HG03575 (cell line): ENCODE measurements around the gene DTNBP1.

Source experiments
- ATAC-seq: cut with Tn5 transposase; IDR thresholded peaks from one replicate; pipeline ENCODE4 v1.9.1; 2021; ENCODE audit not compliant: unreplicated experiment, insufficient number of reproducible peaks, low FRiP score; ENCODE audit errors: extremely low read depth

DTNBP1 gene

GRCh38 chr6:15573384-15573783 lies 89.4 kb downstream of the DTNBP1 start:
- ATAC-seq: no peak

DNA sequence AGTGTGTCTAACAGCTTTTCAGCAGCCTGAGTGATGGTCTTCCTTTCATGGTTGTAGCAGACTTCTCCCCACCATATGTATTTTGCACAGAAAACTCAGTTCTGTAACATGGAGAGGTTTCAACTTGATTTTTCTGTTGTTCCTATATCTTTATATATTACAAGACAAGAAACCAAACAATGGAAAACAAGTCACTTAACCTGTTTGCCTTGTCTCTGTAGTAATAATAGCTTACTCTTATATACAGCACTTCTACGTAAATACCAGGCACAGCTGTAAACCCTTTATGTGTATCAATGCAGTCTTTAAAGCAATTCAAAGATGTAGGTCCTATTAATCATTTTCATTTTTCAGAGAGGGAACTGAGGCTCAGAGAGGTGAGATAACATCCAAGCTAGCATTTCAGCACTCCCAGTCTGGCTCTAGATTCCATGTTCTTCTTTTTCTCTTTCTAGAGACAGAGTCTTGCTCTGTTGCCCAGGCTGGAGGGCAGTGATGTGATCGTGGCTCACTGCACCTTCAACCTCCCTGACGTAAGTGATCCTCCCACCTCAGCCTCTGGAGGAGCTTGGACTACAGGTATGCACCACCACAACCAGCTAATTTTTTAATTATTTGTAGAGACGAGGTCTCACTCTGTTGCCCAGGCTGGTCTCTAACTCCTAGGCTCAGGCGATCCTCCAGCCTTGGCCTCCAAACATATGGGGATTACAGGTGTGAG lies 90.4 kb downstream of the DTNBP1 start:
- ATAC-seq: no peak

GRCh38 chr6:15570171-15570570 lies 92.7 kb downstream of the DTNBP1 start:
- ATAC-seq: no peak

DNA sequence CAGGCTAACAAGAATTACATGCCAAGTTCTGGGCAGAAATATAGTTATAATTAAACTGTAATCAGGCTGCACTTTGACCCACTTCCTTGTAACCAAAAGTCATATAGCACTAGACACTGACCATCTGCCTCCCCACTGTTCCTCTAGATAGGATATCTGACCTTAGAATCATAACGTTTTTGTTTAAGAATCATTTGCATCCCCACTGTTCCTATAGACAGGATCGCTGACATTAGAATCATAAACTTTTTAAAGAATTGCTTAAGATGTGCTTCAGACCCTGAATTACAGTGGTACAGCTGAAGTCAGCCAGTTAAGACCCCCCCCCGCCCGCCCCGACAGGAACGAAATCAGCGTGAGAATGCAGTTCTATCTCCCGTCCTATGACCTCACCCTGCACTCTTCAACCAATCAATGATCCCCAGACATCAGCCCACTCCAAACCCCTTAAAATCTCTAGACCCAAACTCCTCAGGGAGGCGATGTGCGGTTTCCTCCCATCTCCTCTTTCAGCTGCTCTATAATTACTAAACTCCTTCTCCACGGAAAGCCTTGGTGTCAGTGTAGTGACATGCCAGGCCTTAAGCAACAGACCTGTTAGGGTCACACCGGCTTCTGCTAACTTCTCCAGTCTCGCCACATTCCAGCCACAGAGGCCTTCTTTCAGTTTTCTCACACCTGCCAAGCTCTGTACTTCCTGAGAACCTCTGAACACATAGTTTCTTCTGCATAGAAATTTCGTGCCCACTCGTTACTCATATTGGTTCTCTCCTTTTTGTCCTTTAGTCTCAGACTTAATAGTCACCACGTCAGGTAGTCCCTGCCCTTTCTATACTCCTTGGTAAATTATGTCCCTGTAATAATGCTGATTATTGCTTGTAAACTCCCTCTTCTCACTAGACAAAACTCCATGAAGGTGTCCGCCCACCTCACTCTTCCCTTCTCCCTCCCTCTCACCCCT lies 93.5 kb downstream of the DTNBP1 start:
- ATAC-seq: no peak

DNA sequence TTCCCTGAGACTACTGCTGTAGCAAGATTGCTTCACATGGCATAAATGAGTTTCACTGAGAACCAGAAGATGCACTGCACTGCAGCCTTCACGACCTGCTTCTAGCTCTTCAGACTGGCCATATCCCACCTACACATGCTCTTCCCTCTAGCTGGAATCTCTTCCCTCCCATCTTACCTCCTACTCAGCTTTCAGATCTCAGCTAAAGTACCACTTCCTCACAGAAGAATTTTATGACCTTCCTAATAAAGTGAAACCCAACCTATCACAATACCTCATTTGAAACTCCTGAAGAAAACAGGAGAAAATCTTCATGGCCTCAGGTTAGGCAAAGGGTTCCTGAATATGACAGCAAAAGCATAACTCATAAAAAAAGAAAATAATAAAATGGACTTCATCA lies 99.9 kb downstream of the DTNBP1 start:
- ATAC-seq: no peak

- ATAC-seq: no peak
Measured at GRCh38 chr6:15561447-15562199, 101.2 kb downstream of the DTNBP1 start.

DNA sequence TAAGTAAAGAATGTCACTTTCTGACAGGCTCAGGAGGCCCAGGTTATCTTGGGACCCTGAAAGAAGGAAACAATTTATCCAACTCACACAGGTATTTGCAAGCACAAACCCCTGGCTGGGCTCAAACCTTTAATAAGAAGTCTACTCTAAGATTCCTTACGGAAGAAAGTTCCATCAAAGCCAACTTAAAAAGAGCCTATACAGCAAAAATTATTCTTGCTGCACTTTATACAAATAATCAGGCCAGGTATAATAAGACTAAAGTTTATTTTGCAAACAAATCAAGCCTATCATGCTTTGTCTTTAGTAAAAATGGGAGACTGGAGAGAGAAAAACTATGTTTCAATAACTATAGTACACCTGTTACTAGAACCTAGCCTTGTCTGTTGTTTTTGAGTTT lies 102.1 kb downstream of the DTNBP1 start:
- no peak for ATAC-seq

DNA sequence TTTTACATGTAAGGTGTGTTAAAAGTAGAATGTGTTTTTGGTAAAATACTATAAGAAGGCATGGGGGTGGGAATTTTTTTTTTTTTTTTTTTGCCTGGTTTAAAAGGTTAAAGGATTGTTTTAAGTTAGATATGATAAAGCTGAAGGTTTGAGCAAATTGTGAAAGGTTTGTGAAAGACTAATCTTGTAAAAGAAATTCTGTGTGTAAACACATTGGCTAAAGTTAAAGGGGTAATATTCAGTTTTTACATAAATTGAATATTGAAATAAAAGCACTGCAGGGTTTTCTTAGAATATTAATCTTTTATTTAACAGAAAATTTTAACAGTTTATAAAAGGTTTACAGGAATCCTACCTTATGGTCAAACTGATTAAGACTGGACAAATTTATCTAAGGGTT lies 105.7 kb downstream of the DTNBP1 start:
- ATAC-seq: no peak

DNA sequence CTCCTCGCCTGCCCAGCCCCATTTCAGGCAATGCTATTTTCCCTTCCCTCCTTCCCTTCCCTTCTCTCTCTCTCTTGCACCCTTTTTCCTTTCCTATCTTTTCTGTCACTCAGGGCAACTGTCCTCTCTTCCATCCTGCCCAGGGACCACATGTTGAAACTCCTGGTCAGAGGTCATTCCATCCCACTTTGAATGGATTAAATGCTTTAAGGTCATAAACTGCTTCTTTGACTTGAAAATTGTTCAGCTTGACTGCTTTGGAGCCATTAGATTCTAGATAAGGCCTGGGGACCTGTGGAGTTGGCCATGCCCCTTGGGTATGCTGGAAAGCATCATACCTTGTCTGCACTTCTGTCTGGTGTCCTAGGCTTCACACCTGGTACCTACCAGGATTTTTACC lies 106.1 kb downstream of the DTNBP1 start:
- ATAC-seq: no peak

DNA sequence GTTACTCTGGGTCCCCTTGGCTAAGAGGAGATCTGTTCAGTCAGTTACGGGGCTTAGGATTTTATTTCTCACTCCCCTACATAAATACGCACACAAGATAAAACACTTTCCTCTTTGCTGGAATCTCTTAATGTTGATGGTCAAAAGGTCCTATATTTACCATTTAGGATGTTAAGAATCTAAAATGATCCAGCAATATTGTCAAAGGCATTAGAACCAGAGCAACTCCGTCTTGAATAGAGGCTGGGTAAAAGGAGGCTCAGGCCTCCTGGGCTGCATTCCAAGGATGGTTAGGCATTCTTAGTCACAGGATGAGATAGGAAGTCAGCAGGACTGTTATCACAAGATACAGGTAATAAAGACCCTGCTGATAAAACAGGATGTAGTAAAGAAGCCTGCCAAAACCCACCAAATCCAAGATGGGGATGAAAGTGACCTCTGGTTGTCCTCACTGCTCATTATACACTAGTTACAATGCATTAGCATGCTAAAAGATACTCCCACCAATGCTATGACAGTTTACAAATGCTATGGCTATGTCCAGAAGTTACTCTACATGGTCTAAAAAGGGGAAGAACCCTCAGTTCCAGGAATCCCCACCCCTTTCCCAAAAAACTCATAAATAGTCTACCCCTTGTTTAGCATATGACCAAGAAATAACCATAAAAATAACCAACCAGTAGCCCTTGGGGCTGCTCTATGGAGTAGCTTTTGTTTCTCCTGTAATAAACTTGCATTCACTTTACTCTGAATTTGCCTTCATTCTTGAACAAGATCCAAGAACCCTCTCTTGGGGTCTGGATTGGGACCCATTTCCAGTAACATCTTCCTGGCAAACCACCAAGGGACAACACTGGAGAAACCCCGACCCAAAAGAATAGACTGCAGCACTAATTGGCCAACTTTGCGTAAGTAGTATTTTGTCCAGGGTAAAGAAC lies 107.5 kb downstream of the DTNBP1 start:
- ATAC-seq: no peak

DNA sequence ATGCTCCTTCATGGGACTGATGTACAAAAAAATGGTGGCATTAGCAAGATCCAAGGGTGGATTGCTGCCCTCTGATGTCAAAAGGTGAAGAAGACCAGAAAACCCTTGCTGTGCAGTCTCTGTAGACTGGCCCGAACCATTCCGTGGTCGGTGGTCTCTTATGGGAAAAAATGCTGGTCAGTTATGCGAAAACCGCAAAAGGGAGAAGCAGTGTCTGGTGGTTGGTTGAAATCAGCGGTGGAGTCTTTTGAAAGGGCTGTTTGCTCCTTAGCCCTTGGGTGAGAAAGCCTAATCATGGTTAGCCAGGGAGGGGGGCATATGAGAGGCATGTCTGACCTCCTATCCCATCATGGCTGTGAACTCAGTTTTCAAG lies 108.1 kb downstream of the DTNBP1 start:
- no peak for ATAC-seq

- ATAC-seq: no peak
Measured at GRCh38 chr6:15553736-15554294, 109.0 kb downstream of the DTNBP1 start.

- no peak for ATAC-seq
Measured at GRCh38 chr6:15553031-15553430, 109.8 kb downstream of the DTNBP1 start.

GRCh38 chr6:15551798-15552197 lies 111.0 kb downstream of the DTNBP1 start:
- no peak for ATAC-seq

- no peak for ATAC-seq
Measured at GRCh38 chr6:15551262-15551661, 111.6 kb downstream of the DTNBP1 start.

DNA sequence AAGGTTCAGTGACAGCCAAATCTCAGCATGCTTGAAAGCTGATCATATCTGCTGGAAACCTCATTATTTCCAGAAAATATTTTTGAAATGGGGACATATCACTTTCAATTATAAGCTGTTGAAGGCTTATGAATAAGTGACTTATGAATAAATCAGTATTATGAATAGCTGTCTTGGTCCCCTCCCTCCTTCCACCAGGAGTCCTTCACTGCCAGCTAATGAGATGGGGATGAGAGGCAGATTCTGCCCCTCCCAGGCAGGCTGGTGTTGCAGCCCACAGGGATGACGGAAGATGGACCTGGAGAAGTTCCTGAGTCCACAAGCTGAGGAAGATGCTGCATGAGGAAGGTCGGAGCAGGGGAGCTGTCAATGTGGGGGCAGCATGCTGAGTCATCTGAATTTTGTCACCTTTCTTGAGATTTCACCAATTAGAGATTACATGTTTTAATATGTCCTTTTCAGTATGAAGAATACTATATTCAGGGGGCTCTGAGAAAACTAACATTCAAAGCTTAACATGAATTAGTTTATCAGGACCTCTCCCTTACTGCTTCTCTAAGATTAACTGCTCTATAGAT lies 112.2 kb downstream of the DTNBP1 start:
- no peak for ATAC-seq

- ATAC-seq: no peak
Measured at GRCh38 chr6:15549371-15549770, 113.5 kb downstream of the DTNBP1 start.

DNA sequence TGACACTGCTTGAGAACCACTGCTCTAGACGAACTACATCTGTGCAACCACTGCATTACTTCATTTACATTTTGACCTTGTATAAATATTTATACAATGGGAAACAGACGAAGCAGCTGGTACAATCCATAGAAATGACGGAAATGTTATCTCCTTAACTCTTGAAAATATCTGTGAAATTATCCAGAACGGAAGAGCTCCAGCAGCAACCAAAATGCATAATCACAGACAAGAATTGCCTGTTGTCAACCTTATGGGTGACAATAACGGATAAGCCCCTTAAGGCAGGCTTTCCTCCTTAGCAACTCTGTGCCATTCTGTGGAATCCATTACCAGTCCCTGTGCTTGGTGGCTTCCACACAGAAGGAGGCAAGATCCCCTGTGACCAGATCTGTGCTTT lies 115.4 kb downstream of the DTNBP1 start:
- ATAC-seq: no peak
